Right lobe of liver (tissue), 4 donors: ENCODE results near the gene SPCS2.

ENCODE experiments used
- POLR2A ChIP-seq: fragments of 450-650 bp; IDR thresholded peaks from one replicate; pipeline ENCODE4 v1.6.1; 2017; ENCODE audit warnings: antibody characterized with exemption, mild to moderate bottlenecking
- TF ChIP-seq, protein P1 (sequence below), 4 donors: fragments of 200-600 bp in 3 of 4; fragments of 450-650 bp in 1 of 4; IDR thresholded peaks; one replicate each; pipeline versions ENCODE4 v1.5.1 to v1.8.0; 2016 to 2022; ENCODE audit warnings: antibody characterized with exemption in 4 of 4, mild to moderate bottlenecking in 2 of 4
- donor health status: DM: no; HTN: no; CAD: no.
- donor health status: DM: no; HTN: no; CAD: no.
- donor health status: DM: no; HTN: yes; CAD: no.

DNA sequence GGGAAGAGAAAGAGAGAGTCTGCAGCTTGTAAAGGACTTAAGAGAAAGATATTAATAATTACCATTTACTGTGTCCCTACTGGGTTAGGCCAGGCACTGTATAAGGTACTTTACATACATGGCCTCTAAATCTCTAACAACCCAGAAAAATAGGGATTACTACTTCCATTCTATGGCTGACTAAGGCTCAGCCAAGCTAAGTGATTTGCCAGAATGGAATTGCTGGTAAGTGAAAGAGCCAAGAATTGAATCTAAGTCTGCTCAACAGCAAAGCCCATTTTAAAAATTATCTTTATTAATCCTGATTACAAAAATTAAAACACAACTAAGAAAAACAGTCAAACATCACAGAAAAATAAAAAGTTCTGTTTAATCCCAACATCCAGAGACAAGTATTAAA lies 21.6 kb upstream of the SPCS2 start:
- TF ChIP-seq, protein P1, sequence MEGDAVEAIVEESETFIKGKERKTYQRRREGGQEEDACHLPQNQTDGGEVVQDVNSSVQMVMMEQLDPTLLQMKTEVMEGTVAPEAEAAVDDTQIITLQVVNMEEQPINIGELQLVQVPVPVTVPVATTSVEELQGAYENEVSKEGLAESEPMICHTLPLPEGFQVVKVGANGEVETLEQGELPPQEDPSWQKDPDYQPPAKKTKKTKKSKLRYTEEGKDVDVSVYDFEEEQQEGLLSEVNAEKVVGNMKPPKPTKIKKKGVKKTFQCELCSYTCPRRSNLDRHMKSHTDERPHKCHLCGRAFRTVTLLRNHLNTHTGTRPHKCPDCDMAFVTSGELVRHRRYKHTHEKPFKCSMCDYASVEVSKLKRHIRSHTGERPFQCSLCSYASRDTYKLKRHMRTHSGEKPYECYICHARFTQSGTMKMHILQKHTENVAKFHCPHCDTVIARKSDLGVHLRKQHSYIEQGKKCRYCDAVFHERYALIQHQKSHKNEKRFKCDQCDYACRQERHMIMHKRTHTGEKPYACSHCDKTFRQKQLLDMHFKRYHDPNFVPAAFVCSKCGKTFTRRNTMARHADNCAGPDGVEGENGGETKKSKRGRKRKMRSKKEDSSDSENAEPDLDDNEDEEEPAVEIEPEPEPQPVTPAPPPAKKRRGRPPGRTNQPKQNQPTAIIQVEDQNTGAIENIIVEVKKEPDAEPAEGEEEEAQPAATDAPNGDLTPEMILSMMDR (IDR thresholded peaks at IDR 0.05), result no peak
- no peak for TF ChIP-seq POLR2A
